Testis (tissue), 3 donors: ENCODE measurements around the gene GNPTG. TPM values are rescaled to one million over a fixed set of nuclear protein-coding genes. Genes with fewer than 3 reads are reported as not detected.

Experiments used
- DNase-seq: peaks from one replicate; pipeline ENCODE4 v3.0.0-alpha.2; 2019
- H3K27ac ChIP-seq, 2 donors: fragments of 200-600 bp; sonication (generic); one replicate each; pipeline ENCODE4 v1.5.1; 2019
- H3K27me3 ChIP-seq: fragments of 200-600 bp; sonication (generic); one replicate; pipeline ENCODE4 v1.5.1; 2019
- H3K36me3 ChIP-seq: fragments of 200-600 bp; sonication (generic); one replicate; pipeline ENCODE4 v1.5.1; 2017; ENCODE audit warnings: low read depth; ENCODE audit errors: missing control alignments
- H3K4me1 ChIP-seq: fragments of 200-600 bp; sonication (generic); one replicate; pipeline ENCODE4 v1.5.1; 2019
- H3K4me3 ChIP-seq, 2 donors: fragments of 200-600 bp; sonication (generic); one replicate each; pipeline ENCODE4 v1.5.1; 2017 to 2019
- H3K9me3 ChIP-seq: fragments of 200-600 bp; sonication (generic); one replicate; pipeline ENCODE4 v1.5.1; 2017
- POLR2A ChIP-seq: fragments of 450-650 bp; IDR thresholded peaks from one replicate; pipeline ENCODE4 v1.6.1; 2017; ENCODE audit warnings: antibody characterized with exemption, mild to moderate bottlenecking, moderate library complexity
- WGBS, 2 donors: methylation state at CpG; one replicate each; pipeline ENCODE4 v1.1.5; 2018; 5-methylcytosine and 5-hydroxymethylcytosine counted together
- intact Hi-C: fragments of 100-400 bp; cut with DNase I; formaldehyde crosslinking; loops from one replicate; pipeline ENCODE4 v1.15.1; 2023; ENCODE audit warnings: low total_unique reads
- polyA plus RNA-seq: library from polyadenylated mRNA; stranded (reverse); fragments of 350-450 nt; fragmentation: Illumina TruSeq; extraction: RNeasy Lipid Tissue Mini Kit (QIAGEN cat#74804); gene quantifications from one replicate; pipeline ENCODE4 v1.2.3, GENCODE V29; 2014; ENCODE audit warnings: low read depth, low replicate concordance; ENCODE audit not compliant: insufficient read depth
- total RNA-seq, 2 donors: library from RNA; depleted of rRNA; stranded (reverse); fragments of >200 nt; gene quantifications; one replicate each; pipeline ENCODE4 v1.2.3, GENCODE V29; 2016
- TF ChIP-seq, protein P1 (sequence below), 3 experiments: fragments of 450-650 bp in 2 of 3; fragments of 200-600 bp in 1 of 3; sonication (generic) in 1 of 3; IDR thresholded peaks; one replicate each; pipeline ENCODE4 v1.5.1; 2016 to 2019; ENCODE audit warnings: antibody characterized with exemption in 3 of 3, mild to moderate bottlenecking in 2 of 3, moderate library complexity in 1 of 3

Gene GNPTG
- total and polyA plus RNA-seq, 3 donors from 2014 or later: 67.8 to 150 (median 106) TPM

DNA sequence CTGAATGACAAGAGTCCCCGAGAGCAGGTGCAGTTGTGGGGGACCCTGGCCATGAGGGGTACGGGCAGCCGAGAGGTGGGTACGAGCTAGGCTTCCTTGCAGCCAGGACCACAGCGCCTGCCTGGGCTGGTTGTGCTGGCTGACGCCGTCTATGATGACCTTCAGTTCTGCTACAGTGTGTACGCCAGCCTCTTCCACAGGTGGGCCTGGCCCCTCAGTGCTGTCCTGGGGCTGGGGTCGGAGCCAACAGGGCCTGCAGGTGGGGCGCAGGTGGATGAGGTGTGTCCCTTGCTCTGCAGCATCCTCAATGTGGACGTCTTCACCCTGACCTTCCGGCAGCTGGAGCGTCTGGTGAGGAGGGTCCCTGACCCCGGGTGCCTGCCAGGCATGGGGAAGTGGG is 7.2 kb upstream of the GNPTG start:
- Histone ChIP-seq H3K27me3 (no peaks in the 10 kb centered on the region), H3K4me3 (no peak overlapping the region), H3K9me3 (no peaks in the 10 kb centered on the region), H3K27ac (no peak overlapping the region), H3K36me3 (no peaks in the 10 kb centered on the region), H3K4me1 (peaks cover 20% of the 10 kb centered on the region)
- 80% methylated on average over 1 to 14 of the region's 14 CpGs for WGBS, 2 donors
- TF ChIP-seq POLR2A: no peak
- TF ChIP-seq, protein P1, sequence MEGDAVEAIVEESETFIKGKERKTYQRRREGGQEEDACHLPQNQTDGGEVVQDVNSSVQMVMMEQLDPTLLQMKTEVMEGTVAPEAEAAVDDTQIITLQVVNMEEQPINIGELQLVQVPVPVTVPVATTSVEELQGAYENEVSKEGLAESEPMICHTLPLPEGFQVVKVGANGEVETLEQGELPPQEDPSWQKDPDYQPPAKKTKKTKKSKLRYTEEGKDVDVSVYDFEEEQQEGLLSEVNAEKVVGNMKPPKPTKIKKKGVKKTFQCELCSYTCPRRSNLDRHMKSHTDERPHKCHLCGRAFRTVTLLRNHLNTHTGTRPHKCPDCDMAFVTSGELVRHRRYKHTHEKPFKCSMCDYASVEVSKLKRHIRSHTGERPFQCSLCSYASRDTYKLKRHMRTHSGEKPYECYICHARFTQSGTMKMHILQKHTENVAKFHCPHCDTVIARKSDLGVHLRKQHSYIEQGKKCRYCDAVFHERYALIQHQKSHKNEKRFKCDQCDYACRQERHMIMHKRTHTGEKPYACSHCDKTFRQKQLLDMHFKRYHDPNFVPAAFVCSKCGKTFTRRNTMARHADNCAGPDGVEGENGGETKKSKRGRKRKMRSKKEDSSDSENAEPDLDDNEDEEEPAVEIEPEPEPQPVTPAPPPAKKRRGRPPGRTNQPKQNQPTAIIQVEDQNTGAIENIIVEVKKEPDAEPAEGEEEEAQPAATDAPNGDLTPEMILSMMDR (IDR thresholded peaks at IDR 0.05): no peak
- intact Hi-C loops: no loop called here
- DNase-seq: no peak

DNA sequence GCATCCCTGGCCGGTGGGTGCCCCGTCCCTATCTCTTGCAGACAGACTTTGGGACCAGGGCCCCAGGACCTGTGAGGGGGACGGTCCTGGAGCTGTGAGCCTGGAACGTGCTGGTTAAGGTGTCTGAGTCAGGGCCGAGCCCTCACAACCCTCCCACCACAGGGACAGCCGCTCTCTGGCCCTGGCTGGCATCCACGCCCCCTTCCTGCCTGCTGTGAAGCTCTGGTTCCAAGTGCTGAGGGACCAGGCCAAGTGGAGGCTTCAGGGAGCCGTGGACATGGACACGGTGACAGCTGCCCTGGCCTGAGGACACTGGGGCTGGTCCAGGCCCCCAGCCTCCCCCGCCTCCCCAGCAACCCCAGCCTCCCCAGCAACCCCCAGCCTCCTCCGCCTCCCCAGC is 6.6 kb upstream of the GNPTG start:
- intact Hi-C loops: no loop called here
- TF ChIP-seq, protein P1 (IDR thresholded peaks at IDR 0.05): no peak
- no peak for TF ChIP-seq POLR2A
- WGBS, 2 donors: 68% methylated on average over 10 of the region's 11 CpGs; no CpG with 5 or more reads in 1 of the 2 donors
- H3K27me3 ChIP-seq: no peaks in the 10 kb centered on the region
- H3K4me1 ChIP-seq: peaks cover 20% of the 10 kb centered on the region
- H3K27ac ChIP-seq: no peak overlapping the region
- H3K4me3 ChIP-seq: no peak overlapping the region
- no peaks in the 10 kb centered on the region for H3K36me3 ChIP-seq
- no peaks in the 10 kb centered on the region for H3K9me3 ChIP-seq
- peak; percentile 62 for DNase-seq

DNA sequence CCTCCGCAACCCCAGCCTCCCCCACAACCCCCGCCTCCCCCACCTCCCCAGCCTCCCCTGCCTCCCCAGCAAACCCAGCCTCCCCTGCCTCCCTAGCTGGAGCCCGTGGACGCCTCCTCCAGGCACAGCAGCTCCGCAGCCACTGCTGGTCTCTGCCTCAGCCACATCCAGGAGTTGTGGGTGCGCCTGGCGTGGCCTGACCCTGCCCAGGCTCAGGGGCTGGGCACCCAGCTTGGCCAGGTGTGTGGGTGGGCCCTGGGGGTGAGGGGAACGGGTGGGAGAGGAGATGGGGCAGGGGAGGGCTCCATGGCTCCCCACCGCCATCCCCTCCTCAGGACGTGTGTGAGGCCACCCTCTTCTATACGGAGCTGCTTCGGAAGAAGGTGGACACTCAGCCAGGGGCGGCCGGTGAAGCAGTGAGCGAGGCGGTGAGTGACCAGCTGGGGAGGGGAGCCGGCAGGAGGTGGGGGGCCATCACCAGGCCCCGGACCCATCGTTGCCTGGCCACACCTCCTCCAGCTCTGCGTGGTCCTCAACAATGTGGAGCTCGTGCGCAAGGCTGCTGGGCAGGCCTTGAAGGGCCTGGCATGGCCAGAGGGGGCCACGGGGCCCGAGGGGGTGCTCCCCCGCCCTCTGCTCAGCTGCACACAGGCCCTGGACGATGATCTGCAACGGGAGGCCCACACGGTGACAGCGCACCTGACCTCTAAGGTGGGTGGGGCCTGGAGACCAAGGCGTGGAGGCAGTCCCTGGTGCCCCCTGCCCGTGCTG is 5.9 kb upstream of the GNPTG start:
- intact Hi-C loops: no loop called here
- H3K27ac ChIP-seq: no peak overlapping the region

DNA sequence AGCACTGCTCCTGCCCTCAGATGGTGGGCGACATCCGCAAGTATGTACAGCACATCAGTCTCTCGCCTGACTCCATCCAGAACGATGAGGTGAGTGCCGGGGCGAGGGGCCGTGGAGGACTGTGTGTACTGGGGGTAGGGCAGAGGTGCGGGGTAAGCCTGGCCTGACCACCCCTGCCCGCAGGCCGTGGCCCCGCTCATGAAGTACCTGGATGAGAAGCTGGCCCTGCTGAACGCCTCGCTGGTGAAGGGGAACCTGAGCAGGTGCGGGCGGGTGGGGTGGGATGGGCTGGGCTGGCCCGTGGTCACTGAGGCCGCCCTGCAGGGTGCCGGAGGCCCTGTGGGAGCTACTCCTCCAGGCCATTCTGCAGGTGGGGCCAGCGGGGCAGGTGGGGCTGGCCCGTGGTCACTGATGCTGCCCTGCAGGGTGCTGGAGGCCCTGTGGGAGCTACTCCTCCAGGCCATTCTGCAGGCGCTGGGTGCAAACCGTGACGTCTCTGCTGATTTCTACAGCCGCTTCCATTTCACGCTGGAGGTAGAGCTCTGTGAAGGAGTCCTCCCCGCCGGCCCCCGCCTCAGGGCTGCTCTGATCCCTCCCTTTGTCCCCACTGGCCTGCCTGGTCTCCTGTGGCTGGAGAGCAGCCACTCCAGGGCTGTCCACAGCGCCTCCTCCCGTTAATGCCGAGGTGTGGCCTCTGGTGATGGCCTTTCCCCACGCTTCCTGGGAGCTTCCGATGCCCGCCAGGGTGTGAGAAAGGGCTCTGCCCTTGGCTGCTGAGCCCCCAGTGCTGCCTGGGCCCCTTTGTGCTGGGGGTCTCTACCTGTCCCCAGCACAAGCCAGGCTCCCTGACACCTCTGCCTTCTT is 5.1 kb upstream of the GNPTG start:
- Histone ChIP-seq H3K9me3 (no peaks in the 10 kb centered on the region), H3K27me3 (no peaks in the 10 kb centered on the region), H3K27ac (no peak overlapping the region), H3K4me1 (peaks cover 27% of the 10 kb centered on the region), H3K36me3 (no peaks in the 10 kb centered on the region), H3K4me3 (no peak overlapping the region)
- intact Hi-C loops: no loop called here
- no peak for TF ChIP-seq POLR2A
- TF ChIP-seq, protein P1 (IDR thresholded peaks at IDR 0.05): peak in 1 of 3 experiments; percentile 3
- WGBS, 2 donors: 71 to 77% methylated on average over 16 to 29 of the region's 34 CpGs
- DNase-seq: no peak

More for the DNA sequence above, 5.9 kb upstream of the GNPTG start:
- H3K27me3 ChIP-seq: no peaks in the 10 kb centered on the region
- DNase-seq: peak; percentile 36
- no peaks in the 10 kb centered on the region for H3K9me3 ChIP-seq
- TF ChIP-seq POLR2A: no peak
- TF ChIP-seq, protein P1 (IDR thresholded peaks at IDR 0.05): no peak
- no peaks in the 10 kb centered on the region for H3K36me3 ChIP-seq
- H3K4me3 ChIP-seq: no peak overlapping the region
- 70 to 95% methylated on average over 4 to 29 of the region's 31 CpGs for WGBS, 2 donors
- peaks cover 23% of the 10 kb centered on the region for H3K4me1 ChIP-seq
